Cardiac muscle cell (in vitro differentiated cells and primary cell): ENCODE results near the gene RIMBP2. TPM values are rescaled to one million over a fixed set of nuclear protein-coding genes. Genes with fewer than 3 reads are reported as not detected.
A peak's percentile ranks its signal among the peaks of the same experiment; 100 is the strongest.

Source experiments
- DNase-seq, 2 donors: peaks; one replicate each; pipeline versions ENCODE4 v3.0.0 to v3.0.0-alpha.2; 2010 to 2017; ENCODE audit warnings: low read depth in 1 of 2, low spot score in 1 of 2
- H3K27ac ChIP-seq: fragments of 200-600 bp; sonication (generic); 2 replicates; pipeline ENCODE4 v1.5.1; 2016
- H3K27me3 ChIP-seq: fragments of 200-600 bp; sonication (generic); 2 replicates; pipeline ENCODE4 v1.6.0; 2016; ENCODE audit warnings: control low read depth
- H3K36me3 ChIP-seq: fragments of 200-600 bp; sonication (generic); 2 replicates; pipeline ENCODE4 v1.5.1; 2016; ENCODE audit warnings: control low read depth
- H3K4me1 ChIP-seq: fragments of 200-600 bp; sonication (generic); 2 replicates; pipeline ENCODE4 v1.8.1; 2017; ENCODE audit warnings: low read depth, mild to moderate bottlenecking, mixed run types
- H3K4me3 ChIP-seq: fragments of 200-600 bp; sonication (generic); 2 replicates; pipeline ENCODE4 v1.5.1; 2016; ENCODE audit warnings: mild to moderate bottlenecking
- H3K9me3 ChIP-seq: fragments of 200-600 bp; sonication (generic); 2 replicates; pipeline ENCODE4 v1.5.1; 2017; ENCODE audit warnings: low read depth, mild to moderate bottlenecking, control low read depth
- CTCF ChIP-seq: IDR thresholded peaks from 2 replicates; pipeline ENCODE4 v1.5.1; 2012; ENCODE audit warnings: low read depth, mild to moderate bottlenecking, low read length
- polyA plus RNA-seq: library from polyadenylated mRNA; unstranded; fragments of >200 nt; fragmentation: Nextera tagmentation; extraction: Ambion mirVana; gene quantifications from 2 replicates; pipeline ENCODE4 v1.2.1, GENCODE V29; 2016
- total RNA-seq: library from RNA; depleted of rRNA; stranded (reverse); fragments of >200 nt; gene quantifications from 2 replicates; pipeline ENCODE4 v1.2.3, GENCODE V29; 2016

Gene RIMBP2
- total and polyA plus RNA-seq, 2 experiments from 2014 or later: 2.6 to 10.5 TPM

GRCh38 chr12:130715150-130715997, 725 bp downstream of the RIMBP2 start:
- H3K36me3 ChIP-seq: no peaks in the 10 kb centered on the region
- peaks cover 40% of the 10 kb centered on the region for H3K27me3 ChIP-seq
- peak in 1 of 2 donors; percentile 29 for DNase-seq
- H3K4me1 ChIP-seq: peaks cover 6% of the 10 kb centered on the region
- H3K4me3 ChIP-seq: peak overlapping the region; percentile 33
- no peak for TF ChIP-seq CTCF
- no peaks in the 10 kb centered on the region for H3K9me3 ChIP-seq
- H3K27ac ChIP-seq: no peak overlapping the region

- H3K36me3 ChIP-seq: no peaks in the 10 kb centered on the region
- no peak for TF ChIP-seq CTCF
- no peaks in the 10 kb centered on the region for H3K9me3 ChIP-seq
- H3K4me3 ChIP-seq: peak overlapping the region; percentile 33
- H3K4me1 ChIP-seq: peaks cover 6% of the 10 kb centered on the region
- peak in 1 of 2 donors; percentile 11 for DNase-seq
- no peak overlapping the region for H3K27ac ChIP-seq
- H3K27me3 ChIP-seq: peaks cover 40% of the 10 kb centered on the region
Observed at GRCh38 chr12:130714591-130715149, 1.4 kb downstream of the RIMBP2 start.

- H3K27ac ChIP-seq: no peak overlapping the region
- no peak for TF ChIP-seq CTCF
- peaks cover 44% of the 10 kb centered on the region for H3K27me3 ChIP-seq
- DNase-seq: peak in 1 of 2 donors; percentile 15
- H3K9me3 ChIP-seq: no peaks in the 10 kb centered on the region
- H3K36me3 ChIP-seq: no peaks in the 10 kb centered on the region
- H3K4me3 ChIP-seq: peak overlapping the region; percentile 3
- peaks cover 6% of the 10 kb centered on the region for H3K4me1 ChIP-seq
Observed at GRCh38 chr12:130714091-130714590, 2.0 kb downstream of the RIMBP2 start.

- no peak for DNase-seq
- Histone ChIP-seq H3K4me3 (no peak overlapping the region), H3K36me3 (no peaks in the 10 kb centered on the region), H3K27me3 (peaks cover 44% of the 10 kb centered on the region), H3K27ac (no peak overlapping the region), H3K9me3 (no peaks in the 10 kb centered on the region), H3K4me1 (peaks cover 6% of the 10 kb centered on the region)
- TF ChIP-seq CTCF: no peak
Observed at GRCh38 chr12:130713581-130713991, 2.5 kb downstream of the RIMBP2 start.

GRCh38 chr12:130712346-130713065, 3.6 kb downstream of the RIMBP2 start:
- Histone ChIP-seq H3K36me3 (no peaks in the 10 kb centered on the region), H3K9me3 (no peaks in the 10 kb centered on the region), H3K4me3 (no peak overlapping the region), H3K27me3 (peaks cover 44% of the 10 kb centered on the region), H3K4me1 (peaks cover 6% of the 10 kb centered on the region), H3K27ac (no peak overlapping the region)
- DNase-seq: no peak
- no peak for TF ChIP-seq CTCF
